HEK293 (cell line): ENCODE results near the gene CHRNA7.

Experiments used
- CTCF ChIA-PET: fragments of 350-600 bp; formaldehyde crosslinking; extraction: SDS; loops from one replicate; lab custom pipeline; 2021; ENCODE audit warnings: antibody characterized with exemption; lab: Yijun Ruan, JAX
- POLR2A ChIA-PET: fragments of 300-600 bp; formaldehyde crosslinking; extraction: SDS; loops from one replicate; lab custom pipeline; 2020; ENCODE audit warnings: antibody characterized with exemption, inconsistent platforms; lab: Yijun Ruan, JAX
- H3K27ac ChIP-seq: fragments of 200-500 bp; sonication (Bioruptor generic); 2 replicates; pipeline ENCODE4 v1.5.1; 2014; ENCODE audit warnings: low read depth, low read length, control low read depth, inconsistent platforms; ENCODE audit errors: extremely low read depth
- H3K36me3 ChIP-seq, 2 experiments: fragments of 200-500 bp in 1 of 2; sonication (Bioruptor generic) in 1 of 2; 1 replicate in 1 of 2; 2 replicates in 1 of 2; pipeline ENCODE4 v1.5.1; 2014 to 2017; ENCODE audit warnings: inconsistent platforms in 2 of 2, low read length in 2 of 2; ENCODE audit not compliant: control insufficient read depth in 2 of 2, insufficient read depth in 1 of 2
- H3K4me1 ChIP-seq: fragments of 200-500 bp; sonication (Bioruptor generic); 2 replicates; pipeline ENCODE4 v1.5.1; 2014; ENCODE audit warnings: mild to moderate bottlenecking, low read length, inconsistent platforms; ENCODE audit not compliant: control insufficient read depth, insufficient read depth
- H3K4me3 ChIP-seq: 2 replicates; pipeline ENCODE4 v1.5.1; 2011; ENCODE audit warnings: low read depth, mild to moderate bottlenecking, control low read depth, low read length, moderate library complexity
- H3K9me3 ChIP-seq: fragments of 200-500 bp; sonication (Bioruptor generic); 2 replicates; pipeline ENCODE4 v1.5.1; 2014; ENCODE audit warnings: low read depth, low read length, inconsistent platforms; ENCODE audit not compliant: control insufficient read depth, insufficient read depth
- BCL11B ChIP-seq: fragments of 450-650 bp; formaldehyde crosslinking; IDR thresholded peaks from 2 replicates; pipeline ENCODE4 v1.5.1; 2016; ENCODE audit warnings: low read depth, missing biosample characterization, missing genetic modification characterization
- HOXC10 ChIP-seq: sonication (generic); formaldehyde crosslinking; IDR thresholded peaks from 2 replicates; pipeline ENCODE4 v1.8.1; 2023; ENCODE audit warnings: mild to moderate bottlenecking, missing genetic modification reagents
- HOXD13 ChIP-seq: sonication (generic); formaldehyde crosslinking; IDR thresholded peaks from 2 replicates; pipeline ENCODE4 v1.8.0; 2022; ENCODE audit warnings: missing genetic modification reagents, borderline replicate concordance
- KLF10 ChIP-seq: fragments of 450-650 bp; IDR thresholded peaks from 2 replicates; pipeline ENCODE4 v1.5.1; 2018; ENCODE audit warnings: missing biosample characterization, mild to moderate bottlenecking, missing genetic modification characterization
- ZNF114 ChIP-seq: fragments of 450-650 bp; formaldehyde crosslinking; IDR thresholded peaks from 2 replicates; pipeline ENCODE4 v1.5.0; 2017; ENCODE audit warnings: missing biosample characterization, missing genetic modification characterization
- ZNF391 ChIP-seq: fragments of 450-650 bp; formaldehyde crosslinking; IDR thresholded peaks from 2 replicates; pipeline ENCODE4 v1.5.1; 2016; ENCODE audit warnings: low read depth, missing biosample characterization, missing genetic modification characterization, borderline replicate concordance
- ZNF416 ChIP-seq: fragments of 450-650 bp; formaldehyde crosslinking; IDR thresholded peaks from 2 replicates; pipeline ENCODE4 v1.5.1; 2016; ENCODE audit warnings: missing biosample characterization, missing genetic modification characterization
- ZNF426 ChIP-seq: fragments of 450-650 bp; formaldehyde crosslinking; IDR thresholded peaks from 2 replicates; pipeline ENCODE4 v1.5.1; 2017; ENCODE audit warnings: missing biosample characterization, missing genetic modification characterization, mild to moderate bottlenecking, inconsistent platforms, moderate library complexity
- ZNF560 ChIP-seq: fragments of 450-650 bp; formaldehyde crosslinking; IDR thresholded peaks from 2 replicates; pipeline ENCODE4 v1.5.1; 2017; ENCODE audit warnings: missing biosample characterization, missing genetic modification characterization, borderline replicate concordance
- ZNF585B ChIP-seq: fragments of 450-650 bp; formaldehyde crosslinking; IDR thresholded peaks from 2 replicates; pipeline ENCODE4 v1.5.1; 2016; ENCODE audit warnings: missing biosample characterization, missing genetic modification characterization
- ZNF610 ChIP-seq: fragments of 450-650 bp; formaldehyde crosslinking; IDR thresholded peaks from 2 replicates; pipeline ENCODE4 v1.5.1; 2016; ENCODE audit warnings: missing biosample characterization, missing genetic modification characterization, borderline replicate concordance
- ZNF629 ChIP-seq: fragments of 450-650 bp; formaldehyde crosslinking; IDR thresholded peaks from 2 replicates; pipeline ENCODE4 v1.5.1; 2017; ENCODE audit warnings: missing biosample characterization, missing genetic modification characterization
- TF ChIP-seq, protein P1 (sequence below): fragments of 450-650 bp; formaldehyde crosslinking; IDR thresholded peaks from 2 replicates; pipeline ENCODE4 v1.5.1; 2016; ENCODE audit warnings: missing biosample characterization, missing genetic modification characterization, borderline replicate concordance
- TF ChIP-seq, protein P2 (sequence below): fragments of 450-650 bp; formaldehyde crosslinking; IDR thresholded peaks from 2 replicates; pipeline ENCODE4 v1.5.1; 2016; ENCODE audit warnings: missing biosample characterization, missing genetic modification characterization
- TF ChIP-seq, protein P3 (sequence below): fragments of 450-650 bp; IDR thresholded peaks from 2 replicates; pipeline ENCODE4 v1.5.1; 2018; ENCODE audit warnings: missing biosample characterization, mild to moderate bottlenecking, missing genetic modification characterization
- TF ChIP-seq, protein P4 (sequence below): fragments of 450-650 bp; IDR thresholded peaks from 2 replicates; pipeline ENCODE4 v1.5.1; 2018; ENCODE audit warnings: missing biosample characterization, missing genetic modification characterization
- TF ChIP-seq, protein P5 (sequence below): fragments of 450-650 bp; formaldehyde crosslinking; IDR thresholded peaks from 2 replicates; pipeline ENCODE4 v1.5.1; 2016; ENCODE audit warnings: missing biosample characterization, missing genetic modification characterization

The CHRNA7 gene

DNA sequence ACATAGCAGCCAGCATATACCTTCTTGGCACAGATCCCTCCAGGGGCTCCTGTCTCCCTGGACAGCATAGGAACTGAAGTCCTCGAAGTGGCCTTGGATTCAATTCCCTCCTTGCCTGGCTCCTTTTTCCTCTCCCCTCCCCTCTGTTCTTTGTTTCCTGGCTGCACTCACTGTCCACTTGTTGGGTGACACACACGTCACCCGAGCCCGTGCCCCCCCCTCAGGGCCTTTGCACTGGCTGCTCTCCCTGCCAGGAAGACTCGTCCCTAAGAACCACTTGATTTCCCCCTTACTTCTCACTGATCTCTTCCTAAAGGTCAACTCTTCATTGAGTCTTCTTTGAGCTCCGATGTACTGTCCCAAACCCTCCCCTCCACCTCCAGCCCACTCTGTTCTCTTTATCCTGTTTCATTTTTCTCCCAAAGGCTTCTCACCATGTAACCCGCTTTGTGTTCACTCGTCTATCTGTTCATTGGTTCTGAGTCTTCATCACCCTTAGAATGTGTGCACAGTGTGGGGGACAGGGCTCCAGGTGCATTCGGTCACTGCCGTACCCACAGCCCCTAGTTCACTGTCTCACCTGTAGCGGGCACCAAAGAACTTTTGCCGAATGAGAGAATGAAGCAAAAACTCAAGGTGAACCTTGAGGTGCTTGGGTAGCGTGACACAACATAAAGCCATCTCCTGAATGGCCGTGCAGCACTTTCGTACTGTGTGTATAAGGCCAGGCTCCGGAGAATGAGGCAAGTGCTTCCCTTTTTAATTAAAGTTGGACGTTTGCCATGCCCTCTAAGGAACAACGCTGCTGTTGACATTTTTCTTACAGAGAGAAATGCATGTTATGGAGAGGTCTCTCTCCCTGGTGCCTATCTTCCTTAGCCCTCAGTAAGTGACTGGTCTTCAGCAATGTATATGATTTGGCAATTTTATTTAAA is 74.0 kb downstream of the CHRNA7 start:
- ChIA-PET CTCF (no interaction called here), POLR2A (no interaction called here)
- Histone ChIP-seq H3K4me3 (no peak overlapping the region), H3K9me3 (no peaks in the 10 kb centered on the region), H3K27ac (no peak overlapping the region), H3K36me3 (no peaks in the 10 kb centered on the region), H3K4me1 (no peaks in the 10 kb centered on the region)
- no peak for TF ChIP-seq ZNF416 (tag by site-specific recombination)
- TF ChIP-seq, protein P1, sequence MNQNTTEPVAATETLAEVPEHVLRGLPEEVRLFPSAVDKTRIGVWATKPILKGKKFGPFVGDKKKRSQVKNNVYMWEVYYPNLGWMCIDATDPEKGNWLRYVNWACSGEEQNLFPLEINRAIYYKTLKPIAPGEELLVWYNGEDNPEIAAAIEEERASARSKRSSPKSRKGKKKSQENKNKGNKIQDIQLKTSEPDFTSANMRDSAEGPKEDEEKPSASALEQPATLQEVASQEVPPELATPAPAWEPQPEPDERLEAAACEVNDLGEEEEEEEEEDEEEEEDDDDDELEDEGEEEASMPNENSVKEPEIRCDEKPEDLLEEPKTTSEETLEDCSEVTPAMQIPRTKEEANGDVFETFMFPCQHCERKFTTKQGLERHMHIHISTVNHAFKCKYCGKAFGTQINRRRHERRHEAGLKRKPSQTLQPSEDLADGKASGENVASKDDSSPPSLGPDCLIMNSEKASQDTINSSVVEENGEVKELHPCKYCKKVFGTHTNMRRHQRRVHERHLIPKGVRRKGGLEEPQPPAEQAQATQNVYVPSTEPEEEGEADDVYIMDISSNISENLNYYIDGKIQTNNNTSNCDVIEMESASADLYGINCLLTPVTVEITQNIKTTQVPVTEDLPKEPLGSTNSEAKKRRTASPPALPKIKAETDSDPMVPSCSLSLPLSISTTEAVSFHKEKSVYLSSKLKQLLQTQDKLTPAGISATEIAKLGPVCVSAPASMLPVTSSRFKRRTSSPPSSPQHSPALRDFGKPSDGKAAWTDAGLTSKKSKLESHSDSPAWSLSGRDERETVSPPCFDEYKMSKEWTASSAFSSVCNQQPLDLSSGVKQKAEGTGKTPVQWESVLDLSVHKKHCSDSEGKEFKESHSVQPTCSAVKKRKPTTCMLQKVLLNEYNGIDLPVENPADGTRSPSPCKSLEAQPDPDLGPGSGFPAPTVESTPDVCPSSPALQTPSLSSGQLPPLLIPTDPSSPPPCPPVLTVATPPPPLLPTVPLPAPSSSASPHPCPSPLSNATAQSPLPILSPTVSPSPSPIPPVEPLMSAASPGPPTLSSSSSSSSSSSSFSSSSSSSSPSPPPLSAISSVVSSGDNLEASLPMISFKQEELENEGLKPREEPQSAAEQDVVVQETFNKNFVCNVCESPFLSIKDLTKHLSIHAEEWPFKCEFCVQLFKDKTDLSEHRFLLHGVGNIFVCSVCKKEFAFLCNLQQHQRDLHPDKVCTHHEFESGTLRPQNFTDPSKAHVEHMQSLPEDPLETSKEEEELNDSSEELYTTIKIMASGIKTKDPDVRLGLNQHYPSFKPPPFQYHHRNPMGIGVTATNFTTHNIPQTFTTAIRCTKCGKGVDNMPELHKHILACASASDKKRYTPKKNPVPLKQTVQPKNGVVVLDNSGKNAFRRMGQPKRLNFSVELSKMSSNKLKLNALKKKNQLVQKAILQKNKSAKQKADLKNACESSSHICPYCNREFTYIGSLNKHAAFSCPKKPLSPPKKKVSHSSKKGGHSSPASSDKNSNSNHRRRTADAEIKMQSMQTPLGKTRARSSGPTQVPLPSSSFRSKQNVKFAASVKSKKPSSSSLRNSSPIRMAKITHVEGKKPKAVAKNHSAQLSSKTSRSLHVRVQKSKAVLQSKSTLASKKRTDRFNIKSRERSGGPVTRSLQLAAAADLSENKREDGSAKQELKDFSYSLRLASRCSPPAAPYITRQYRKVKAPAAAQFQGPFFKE (tag by site-specific recombination) = no peak
- no peak for TF ChIP-seq HOXD13
- no peak for TF ChIP-seq ZNF114 (tag by site-specific recombination)
- TF ChIP-seq BCL11B (tag by site-specific recombination) = no peak
- no peak for TF ChIP-seq ZNF585B (tag by site-specific recombination)
- TF ChIP-seq ZNF610 (tag by site-specific recombination) = no peak
- no peak for TF ChIP-seq HOXC10 (CRISPR knock-in tag)
- TF ChIP-seq ZNF629 = no peak
- TF ChIP-seq ZNF391 (tag by site-specific recombination) = no peak
- no peak for TF ChIP-seq ZNF426
- TF ChIP-seq, protein P2, sequence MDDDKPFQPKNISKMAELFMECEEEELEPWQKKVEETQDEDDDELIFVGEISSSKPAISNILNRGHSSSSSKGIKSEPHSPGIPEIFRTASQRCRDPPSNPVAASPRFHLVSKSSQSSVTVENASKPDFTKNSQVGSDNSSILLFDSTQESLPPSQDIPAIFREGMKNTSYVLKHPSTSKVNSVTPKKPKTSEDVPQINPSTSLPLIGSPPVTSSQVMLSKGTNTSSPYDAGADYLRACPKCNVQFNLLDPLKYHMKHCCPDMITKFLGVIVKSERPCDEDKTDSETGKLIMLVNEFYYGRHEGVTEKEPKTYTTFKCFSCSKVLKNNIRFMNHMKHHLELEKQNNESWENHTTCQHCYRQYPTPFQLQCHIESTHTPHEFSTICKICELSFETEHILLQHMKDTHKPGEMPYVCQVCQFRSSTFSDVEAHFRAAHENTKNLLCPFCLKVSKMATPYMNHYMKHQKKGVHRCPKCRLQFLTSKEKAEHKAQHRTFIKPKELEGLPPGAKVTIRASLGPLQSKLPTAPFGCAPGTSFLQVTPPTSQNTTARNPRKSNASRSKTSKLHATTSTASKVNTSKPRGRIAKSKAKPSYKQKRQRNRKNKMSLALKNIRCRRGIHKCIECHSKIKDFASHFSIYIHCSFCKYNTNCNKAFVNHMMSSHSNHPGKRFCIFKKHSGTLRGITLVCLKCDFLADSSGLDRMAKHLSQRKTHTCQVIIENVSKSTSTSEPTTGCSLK (tag by site-specific recombination) = no peak
- TF ChIP-seq, protein P3, sequence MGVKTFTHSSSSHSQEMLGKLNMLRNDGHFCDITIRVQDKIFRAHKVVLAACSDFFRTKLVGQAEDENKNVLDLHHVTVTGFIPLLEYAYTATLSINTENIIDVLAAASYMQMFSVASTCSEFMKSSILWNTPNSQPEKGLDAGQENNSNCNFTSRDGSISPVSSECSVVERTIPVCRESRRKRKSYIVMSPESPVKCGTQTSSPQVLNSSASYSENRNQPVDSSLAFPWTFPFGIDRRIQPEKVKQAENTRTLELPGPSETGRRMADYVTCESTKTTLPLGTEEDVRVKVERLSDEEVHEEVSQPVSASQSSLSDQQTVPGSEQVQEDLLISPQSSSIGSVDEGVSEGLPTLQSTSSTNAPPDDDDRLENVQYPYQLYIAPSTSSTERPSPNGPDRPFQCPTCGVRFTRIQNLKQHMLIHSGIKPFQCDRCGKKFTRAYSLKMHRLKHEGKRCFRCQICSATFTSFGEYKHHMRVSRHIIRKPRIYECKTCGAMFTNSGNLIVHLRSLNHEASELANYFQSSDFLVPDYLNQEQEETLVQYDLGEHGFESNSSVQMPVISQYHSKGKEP (tag by site-specific recombination) = no peak
- no peak for TF ChIP-seq KLF10 (tag by site-specific recombination)
- TF ChIP-seq, protein P4, sequence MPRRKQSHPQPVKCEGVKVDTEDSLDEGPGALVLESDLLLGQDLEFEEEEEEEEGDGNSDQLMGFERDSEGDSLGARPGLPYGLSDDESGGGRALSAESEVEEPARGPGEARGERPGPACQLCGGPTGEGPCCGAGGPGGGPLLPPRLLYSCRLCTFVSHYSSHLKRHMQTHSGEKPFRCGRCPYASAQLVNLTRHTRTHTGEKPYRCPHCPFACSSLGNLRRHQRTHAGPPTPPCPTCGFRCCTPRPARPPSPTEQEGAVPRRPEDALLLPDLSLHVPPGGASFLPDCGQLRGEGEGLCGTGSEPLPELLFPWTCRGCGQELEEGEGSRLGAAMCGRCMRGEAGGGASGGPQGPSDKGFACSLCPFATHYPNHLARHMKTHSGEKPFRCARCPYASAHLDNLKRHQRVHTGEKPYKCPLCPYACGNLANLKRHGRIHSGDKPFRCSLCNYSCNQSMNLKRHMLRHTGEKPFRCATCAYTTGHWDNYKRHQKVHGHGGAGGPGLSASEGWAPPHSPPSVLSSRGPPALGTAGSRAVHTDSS (tag by site-specific recombination) = no peak
- TF ChIP-seq, protein P5, sequence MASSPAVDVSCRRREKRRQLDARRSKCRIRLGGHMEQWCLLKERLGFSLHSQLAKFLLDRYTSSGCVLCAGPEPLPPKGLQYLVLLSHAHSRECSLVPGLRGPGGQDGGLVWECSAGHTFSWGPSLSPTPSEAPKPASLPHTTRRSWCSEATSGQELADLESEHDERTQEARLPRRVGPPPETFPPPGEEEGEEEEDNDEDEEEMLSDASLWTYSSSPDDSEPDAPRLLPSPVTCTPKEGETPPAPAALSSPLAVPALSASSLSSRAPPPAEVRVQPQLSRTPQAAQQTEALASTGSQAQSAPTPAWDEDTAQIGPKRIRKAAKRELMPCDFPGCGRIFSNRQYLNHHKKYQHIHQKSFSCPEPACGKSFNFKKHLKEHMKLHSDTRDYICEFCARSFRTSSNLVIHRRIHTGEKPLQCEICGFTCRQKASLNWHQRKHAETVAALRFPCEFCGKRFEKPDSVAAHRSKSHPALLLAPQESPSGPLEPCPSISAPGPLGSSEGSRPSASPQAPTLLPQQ = no peak
- no peak for TF ChIP-seq ZNF560
